Inflammatory macrophage treated with lipopolysaccharide for 4 hours (primary cell): ENCODE data around the gene SYNGR3.
"Not testable (repeated sequence)": the region's sequence is repeated elsewhere in the genome, so short reads cannot be mapped to it uniquely, and the experiment has no call there.

Source experiments
- DNase-seq: peaks from one replicate; pipeline ENCODE4 v3.0.0-alpha.2; 2020

Gene SYNGR3

DNA sequence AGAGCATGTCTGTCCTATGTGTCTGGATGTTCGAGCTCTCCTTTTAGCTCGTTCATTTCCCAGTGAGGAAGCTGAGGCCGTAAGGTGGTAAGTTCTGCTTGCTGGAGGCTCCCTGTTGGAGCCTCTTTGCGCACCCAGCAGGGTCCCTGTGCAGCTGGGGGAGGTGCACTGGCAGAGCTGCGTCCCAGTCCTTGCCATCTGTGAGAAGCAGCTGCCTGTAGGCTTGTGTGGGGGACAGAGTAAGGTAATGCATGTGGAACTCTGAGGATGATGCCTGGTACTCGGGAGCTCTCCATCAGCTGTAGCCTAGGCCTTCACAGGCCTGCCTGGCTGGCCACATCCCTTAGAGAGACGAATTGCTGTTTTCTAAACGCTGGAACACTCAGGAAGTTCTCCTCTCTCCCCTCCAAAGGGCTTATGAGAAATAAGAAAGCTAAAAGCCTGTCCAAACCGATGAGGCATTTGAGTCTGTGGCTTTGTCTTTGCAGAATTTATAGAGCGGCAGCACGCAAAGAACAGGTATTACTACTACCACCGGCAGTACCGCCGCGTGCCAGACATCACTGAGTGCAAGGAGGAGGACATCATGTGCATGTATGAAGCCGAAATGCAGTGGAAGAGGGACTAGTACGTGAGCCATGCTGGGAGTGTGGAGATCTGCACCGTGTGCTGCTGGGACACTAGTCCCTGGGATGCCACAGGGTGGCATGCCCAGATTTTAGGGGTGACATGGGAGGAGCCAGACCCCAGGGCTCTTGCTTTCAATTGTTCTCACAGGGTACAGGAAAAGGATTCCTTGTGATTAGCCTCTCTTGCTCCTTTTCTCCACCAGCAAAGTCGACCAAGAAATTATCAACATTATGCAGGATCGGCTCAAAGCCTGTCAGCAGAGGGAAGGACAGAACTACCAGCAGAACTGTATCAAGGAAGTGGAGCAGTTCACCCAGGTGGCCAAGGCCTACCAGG lies 28.8 kb upstream of the SYNGR3 start:
- DNase-seq: no peak

DNA sequence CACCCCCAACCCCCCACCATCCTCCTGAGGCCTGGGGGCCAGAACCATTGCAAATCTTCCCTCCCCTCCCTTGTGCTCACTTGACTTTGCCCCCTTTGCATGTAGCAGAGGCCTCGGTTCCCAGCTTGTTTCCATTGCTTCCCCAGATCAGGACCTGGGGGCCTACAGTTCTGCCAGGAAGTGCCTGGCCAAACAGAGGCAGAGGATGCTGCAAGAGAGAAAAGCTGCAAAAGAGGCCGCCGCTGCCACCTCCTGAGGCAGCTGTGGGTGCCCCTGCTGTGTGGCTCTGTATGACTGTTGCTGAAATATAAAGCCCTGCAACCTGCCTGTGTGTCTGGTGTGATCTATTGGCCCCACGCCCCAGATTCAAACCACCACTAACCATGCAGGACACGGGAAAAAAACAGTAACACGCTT lies 28.1 kb upstream of the SYNGR3 start:
- no peak for DNase-seq

DNA sequence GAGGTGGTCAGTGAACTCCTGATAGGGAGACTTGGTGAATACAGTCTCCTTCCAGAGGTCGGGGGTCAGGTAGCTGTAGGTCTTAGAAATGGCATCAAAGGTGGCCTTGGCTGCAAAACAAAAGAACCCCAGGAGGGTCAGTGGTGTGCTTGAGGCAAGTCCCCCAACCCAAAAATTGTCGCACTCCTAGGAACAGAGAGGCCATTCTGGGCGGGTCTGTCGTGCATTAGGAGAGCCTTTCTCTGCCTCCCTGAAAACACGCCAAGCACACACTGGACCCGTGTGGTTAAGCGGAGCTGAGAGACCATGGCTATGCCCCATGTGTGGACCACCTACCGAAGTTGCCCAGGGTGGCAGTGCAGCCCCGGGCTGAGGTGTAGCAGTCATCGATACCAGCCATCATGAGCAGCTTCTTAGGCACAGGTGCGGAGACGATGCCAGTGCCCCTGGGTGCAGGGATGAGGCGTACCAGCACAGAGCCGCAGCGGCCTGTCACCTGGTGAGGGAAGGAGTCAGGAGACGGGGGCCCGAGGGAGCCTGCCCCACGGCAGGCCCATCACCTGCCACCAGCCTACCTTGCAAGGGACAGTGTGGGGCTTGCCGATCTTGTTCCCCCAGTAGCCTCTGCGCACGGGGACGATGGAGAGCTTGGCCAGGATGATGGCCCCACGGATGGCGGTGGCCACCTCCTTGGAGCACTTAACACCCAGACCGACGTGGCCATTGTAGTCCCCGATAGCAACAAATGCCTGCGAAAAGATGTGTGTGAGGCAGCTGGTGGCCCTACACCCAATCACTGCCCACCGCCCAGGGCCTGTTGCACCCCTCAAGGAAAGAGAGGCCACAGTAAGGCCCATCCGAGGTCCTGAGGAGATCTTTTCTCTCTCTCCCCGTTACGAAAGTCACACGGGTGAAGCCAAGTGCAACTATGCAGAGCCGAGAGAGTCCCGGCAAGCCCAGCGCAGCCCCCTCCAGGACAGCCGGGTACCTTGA lies 27.3 kb upstream of the SYNGR3 start:
- not testable (repeated sequence) for DNase-seq

GRCh38 chr16:1963806-1964505 lies 25.8 kb upstream of the SYNGR3 start:
- DNase-seq: peak; percentile 56

- DNase-seq: peak; percentile 100
These were observed 25.0 kb upstream of the SYNGR3 start, which contains the start of gene RPS2 for GRCh38 chr16:1964506-1965395. Gene RPS2 (minus strand): TSS chr16:1964826. CDS start chr16:1964625, 201 bp downstream.

GRCh38 chr16:1965396-1966001 lies 24.3 kb upstream of the SYNGR3 start:
- DNase-seq: peak; percentile 13

DNA sequence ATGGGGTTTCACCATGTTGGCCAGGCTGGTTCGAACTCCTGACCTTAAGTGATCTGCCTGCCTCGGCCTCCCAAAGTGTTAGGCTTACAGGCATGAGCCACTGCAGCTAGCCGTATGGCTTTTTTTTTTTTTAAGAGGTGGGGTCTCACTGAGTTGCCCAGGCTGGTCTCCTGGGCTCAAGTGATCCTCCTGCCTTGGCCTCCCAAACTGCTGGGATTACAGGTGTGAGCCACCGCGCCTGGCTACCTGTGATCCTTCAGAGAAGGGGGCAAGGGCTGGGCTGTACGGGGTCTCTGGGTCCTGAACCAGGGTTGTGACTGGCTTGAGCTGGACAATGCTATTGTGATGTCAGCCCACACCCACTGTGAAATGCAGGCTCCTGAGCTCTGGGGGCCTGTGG lies 23.3 kb upstream of the SYNGR3 start, which contains the start of gene RNF151:
TSS of gene RNF151 (plus strand) at position 397 of the 400 bp plus-strand sequence. CDS start 26 bp downstream, outside the sequence.
- DNase-seq: no peak

- no peak for DNase-seq
These were observed 21.4 kb upstream of the SYNGR3 start for GRCh38 chr16:1968146-1968953.

DNA sequence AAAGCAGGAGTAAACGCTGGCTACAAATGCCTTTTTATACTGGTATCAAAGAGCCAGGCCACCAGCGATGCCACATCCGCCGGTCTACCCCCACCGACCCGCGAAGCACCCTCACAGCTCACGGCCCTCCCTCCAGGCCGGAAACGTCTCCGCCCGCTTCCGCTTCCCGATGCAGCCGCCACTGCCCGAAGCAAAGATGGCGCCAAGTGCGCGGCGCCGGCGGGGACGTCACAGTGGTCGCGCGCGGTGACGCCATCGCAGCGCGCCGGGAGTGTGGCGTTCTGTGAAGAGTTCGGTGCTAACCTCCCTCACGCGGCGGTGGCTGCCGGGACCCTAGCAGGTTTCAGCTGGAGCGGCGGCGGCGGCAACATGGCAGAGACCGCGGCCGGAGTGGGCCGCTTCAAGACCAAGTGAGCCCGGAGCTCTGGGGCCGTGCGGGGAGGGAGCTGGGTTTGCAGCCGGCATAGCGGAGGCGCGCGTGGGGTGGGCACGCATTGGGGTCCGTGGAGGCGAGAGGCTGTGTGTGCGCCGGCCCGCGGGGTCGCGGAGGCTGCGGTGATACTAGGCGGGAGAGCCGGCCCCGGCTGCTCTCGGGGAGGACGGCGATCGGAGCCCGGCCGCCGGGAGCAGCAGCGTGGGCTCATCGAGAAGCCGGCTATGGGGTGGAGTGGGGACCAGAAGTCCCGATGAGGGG lies 17.8 kb upstream of the SYNGR3 start, which contains the start of gene TBL3:
TSS of gene TBL3 (plus strand) at position 258 of the 694 bp plus-strand sequence. CDS start at position 370, 112 bp downstream.
- peak; percentile 92 for DNase-seq

GRCh38 chr16:1972490-1972877 lies 17.3 kb upstream of the SYNGR3 start:
- peak; percentile 16 for DNase-seq

- DNase-seq: no peak
These were observed 16.2 kb upstream of the SYNGR3 start for GRCh38 chr16:1973461-1974156.

GRCh38 chr16:1974157-1975070 lies 15.4 kb upstream of the SYNGR3 start:
- no peak for DNase-seq

DNA sequence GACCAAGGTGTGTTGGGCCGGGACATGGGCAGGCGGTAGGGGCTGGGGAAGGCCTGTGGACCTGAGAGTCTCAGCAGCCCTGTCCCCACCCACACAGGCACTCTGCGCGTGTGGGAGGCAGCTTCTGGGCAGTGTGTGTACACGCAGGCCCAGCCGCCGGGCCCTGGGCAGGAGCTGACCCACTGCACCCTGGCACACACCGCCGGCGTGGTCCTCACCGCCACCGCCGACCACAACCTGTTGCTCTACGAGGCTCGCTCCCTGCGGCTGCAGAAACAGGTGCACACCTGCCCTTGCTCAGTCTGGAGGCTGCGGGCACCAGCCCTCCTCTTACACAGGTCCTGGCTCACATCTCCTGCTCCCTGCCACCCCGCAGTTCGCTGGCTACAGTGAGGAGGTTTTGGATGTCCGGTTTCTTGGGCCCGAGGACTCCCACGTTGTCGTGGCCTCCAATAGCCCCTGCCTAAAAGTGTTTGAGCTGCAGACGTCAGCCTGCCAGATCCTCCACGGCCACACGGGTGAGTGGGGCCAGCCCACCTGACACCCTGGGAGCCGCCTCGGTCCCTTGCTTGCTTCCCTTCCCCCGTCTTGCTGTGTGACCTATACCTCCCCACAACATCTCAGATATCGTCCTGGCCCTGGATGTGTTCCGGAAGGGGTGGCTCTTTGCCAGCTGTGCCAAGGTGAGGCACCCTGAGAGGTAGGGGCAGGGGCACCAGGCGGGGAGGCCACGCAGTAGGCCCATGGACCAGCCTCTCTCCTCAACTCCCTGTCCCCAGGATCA lies 14.1 kb upstream of the SYNGR3 start:
- DNase-seq: no peak

DNA sequence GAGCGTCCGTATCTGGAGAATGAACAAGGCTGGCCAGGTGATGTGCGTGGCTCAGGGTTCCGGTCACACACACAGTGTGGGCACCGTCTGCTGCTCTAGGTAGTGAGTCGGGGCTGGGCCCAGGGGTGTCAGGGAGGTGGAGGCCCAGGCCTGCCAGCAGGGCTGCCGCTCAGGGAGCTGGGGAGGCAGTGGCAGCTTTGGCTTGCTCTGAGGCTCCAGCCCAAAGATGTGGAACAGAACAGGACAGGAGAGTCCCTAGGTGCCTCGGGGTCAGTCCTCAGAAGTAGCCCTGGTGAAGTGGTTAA lies 13.6 kb upstream of the SYNGR3 start:
- no peak for DNase-seq

DNA sequence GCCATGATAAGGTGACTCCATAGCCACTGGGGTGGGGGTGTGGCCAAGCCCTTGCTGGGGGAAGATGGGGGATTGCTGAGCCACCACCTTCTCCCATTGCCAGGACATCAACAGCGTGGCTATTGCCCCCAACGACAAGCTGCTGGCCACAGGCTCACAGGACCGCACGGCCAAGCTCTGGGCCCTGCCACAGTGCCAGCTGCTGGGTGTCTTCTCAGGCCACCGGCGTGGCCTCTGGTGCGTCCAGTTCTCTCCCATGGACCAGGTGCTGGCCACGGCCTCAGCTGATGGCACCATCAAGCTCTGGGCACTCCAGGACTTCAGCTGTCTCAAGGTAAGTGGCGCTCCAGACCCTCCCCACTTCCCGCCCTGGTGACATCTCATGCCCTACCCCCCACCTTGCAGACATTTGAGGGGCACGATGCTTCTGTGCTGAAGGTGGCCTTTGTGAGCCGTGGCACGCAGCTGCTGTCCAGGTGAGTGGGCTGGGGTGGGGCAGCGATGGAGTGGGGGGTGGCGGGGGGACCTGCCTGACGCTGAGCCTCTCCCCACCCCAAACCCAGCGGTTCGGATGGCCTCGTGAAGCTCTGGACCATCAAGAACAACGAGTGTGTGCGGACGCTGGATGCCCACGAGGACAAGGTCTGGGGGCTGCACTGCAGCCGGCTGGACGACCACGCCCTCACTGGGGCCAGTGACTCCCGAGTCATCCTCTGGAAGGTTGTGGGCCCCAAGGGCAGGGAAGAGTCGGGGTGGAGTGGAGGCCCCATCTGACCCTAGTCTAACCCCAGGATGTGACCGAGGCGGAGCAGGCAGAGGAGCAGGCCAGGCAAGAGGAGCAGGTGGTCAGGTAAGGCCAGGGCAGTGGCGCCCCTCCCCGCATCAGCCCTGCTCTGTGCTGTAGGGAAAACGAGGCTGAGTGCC lies 12.6 kb upstream of the SYNGR3 start:
- DNase-seq: no peak

DNA sequence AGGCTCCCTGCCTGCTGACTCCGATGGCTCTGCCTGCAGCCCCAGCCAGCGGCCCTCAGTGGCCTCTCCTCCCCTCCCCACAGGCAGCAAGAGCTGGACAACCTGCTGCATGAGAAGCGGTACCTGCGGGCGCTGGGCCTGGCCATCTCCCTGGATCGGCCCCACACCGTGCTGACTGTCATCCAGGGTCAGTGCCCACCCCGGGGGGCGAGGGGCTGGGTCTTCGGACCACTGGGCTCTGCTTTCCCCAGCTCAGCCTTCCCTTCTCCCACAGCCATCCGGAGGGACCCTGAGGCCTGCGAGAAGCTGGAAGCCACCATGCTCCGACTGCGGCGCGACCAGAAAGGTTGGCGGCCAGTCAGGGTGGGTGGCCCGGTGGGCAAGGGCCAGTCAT lies 11.9 kb upstream of the SYNGR3 start:
- DNase-seq: no peak
